GM12891 (cell line): ENCODE results near the gene GALNT6.

Experiments used
- POLR2A ChIP-seq: IDR thresholded peaks from 2 replicates; pipeline ENCODE4 v1.6.1; 2011; ENCODE audit warnings: low read depth, low read length, control low read depth
- SPI1 ChIP-seq: IDR thresholded peaks from 2 replicates; pipeline ENCODE4 v1.6.1; 2011; ENCODE audit warnings: low read depth, low read length, control low read depth
- TAF1 ChIP-seq: IDR thresholded peaks from 2 replicates; pipeline ENCODE4 v1.6.1; 2011; ENCODE audit warnings: low read depth, low read length, control low read depth

GRCh38 chr12:51335931-51336330, 55.3 kb downstream of the GALNT6 start:
- TF ChIP-seq POLR2A (no peak), SPI1 (no peak), TAF1 (no peak)
